Measurements from ENCODE around the gene PDXK.
"Not testable (repeated sequence)": the region's sequence is repeated elsewhere in the genome, so short reads cannot be mapped to it uniquely, and the experiment has no call there.

Gene PDXK

GRCh38 chr21:43718872-43719747 is at the start of gene PDXK:
TSS of gene PDXK (plus strand) at chr21:43719129. CDS start at chr21:43719295, 166 bp downstream.
- no peak for DNase-seq (ENCODE audit: low read depth)
- TF ChIP-seq CTCF (conservative IDR thresholded peaks at IDR 0.05; ENCODE audit: low read depth, low read length) = peak; percentile 3
- peak within 1 kb of the TSS; percentile 94 for H3K4me3 ChIP-seq (ENCODE audit: low read length)

GRCh38 chr21:43669828-43670605 is 48.9 kb upstream of the PDXK start:
- no peak for TF ChIP-seq CTCF (conservative IDR thresholded peaks at IDR 0.05; ENCODE audit: low read depth, low read length)
- no peak overlapping the region for H3K4me3 ChIP-seq (ENCODE audit: low read length)
- no peak for DNase-seq (ENCODE audit: low read depth)

DNA sequence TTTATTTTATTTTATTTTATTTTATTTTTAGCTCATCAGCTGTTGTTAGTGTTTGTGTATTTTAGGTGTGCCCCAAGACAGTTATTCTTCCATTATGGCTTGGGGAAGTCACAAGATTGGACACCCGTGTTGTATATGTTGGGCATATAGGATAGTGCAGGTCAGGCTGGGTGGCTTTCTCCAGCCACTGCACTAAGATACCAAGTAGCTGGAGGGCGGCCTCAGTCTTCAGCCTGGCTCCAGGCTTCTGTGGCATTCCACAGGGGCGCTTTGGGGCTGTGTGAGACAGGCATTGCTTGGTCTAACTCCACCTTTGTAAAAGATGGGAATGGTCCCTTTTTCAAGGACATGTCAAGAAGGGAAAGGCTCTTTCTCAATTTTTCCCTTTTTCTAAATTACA is 43.1 kb upstream of the PDXK start:
- DNase-seq (ENCODE audit: low read depth) = no peak
- H3K4me3 ChIP-seq (ENCODE audit: low read length) = no peak overlapping the region
- TF ChIP-seq CTCF (conservative IDR thresholded peaks at IDR 0.05; ENCODE audit: low read depth, low read length) = no peak

DNA sequence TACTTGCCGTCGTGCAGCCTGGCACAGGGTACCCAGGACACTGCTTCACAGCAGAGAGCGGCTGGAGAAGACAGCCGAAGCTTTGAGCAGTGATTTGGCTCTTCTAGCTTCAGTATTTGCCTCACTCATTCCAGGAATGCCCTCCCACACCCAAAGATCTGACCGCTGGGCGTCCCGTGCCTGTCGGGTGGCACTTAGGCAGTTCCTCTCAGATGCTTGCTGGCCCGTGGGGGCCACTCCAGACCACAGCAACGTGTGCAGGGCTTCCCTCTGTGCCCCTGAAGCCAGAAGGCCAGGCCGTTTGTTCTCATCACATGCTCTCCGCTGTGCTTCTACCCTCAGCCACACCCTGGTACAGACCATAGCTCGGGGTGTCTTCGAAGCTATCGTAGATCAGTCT is 42.5 kb upstream of the PDXK start:
- no peak overlapping the region for H3K4me3 ChIP-seq (ENCODE audit: low read length)
- TF ChIP-seq CTCF (conservative IDR thresholded peaks at IDR 0.05; ENCODE audit: low read depth, low read length) = no peak
- DNase-seq (ENCODE audit: low read depth) = no peak

- TF ChIP-seq CTCF (conservative IDR thresholded peaks at IDR 0.05; ENCODE audit: low read depth, low read length) = no peak
Observed at GRCh38 chr21:43679951-43680350, 39.0 kb upstream of the PDXK start.

GRCh38 chr21:43680421-43680820 is 38.5 kb upstream of the PDXK start:
- H3K4me3 ChIP-seq (ENCODE audit: low read length); DNase-seq (ENCODE audit: low read depth): not testable (repeated sequence)

More at GRCh38 chr21:43679951-43680350, 39.0 kb upstream of the PDXK start:
- no peak for DNase-seq (ENCODE audit: low read depth)
- no peak overlapping the region for H3K4me3 ChIP-seq (ENCODE audit: low read length)

GRCh38 chr21:43681650-43682049 is 37.3 kb upstream of the PDXK start:
- no peak overlapping the region for H3K4me3 ChIP-seq (ENCODE audit: low read length)
- DNase-seq (ENCODE audit: low read depth) = no peak
- no peak for TF ChIP-seq CTCF (conservative IDR thresholded peaks at IDR 0.05; ENCODE audit: low read depth, low read length)
